ENCODE measurements around the gene ROR2. TPM values are rescaled to one million over a fixed set of nuclear protein-coding genes. Genes with fewer than 3 reads are reported as not detected.

The ROR2 gene
- total and polyA plus RNA-seq, 2 of the 8 experiments (the other 6 are each of a cell fraction or from before 2014, with no cell fraction given): 2.7 to 4.3 TPM

- no peak overlapping the region for H3K23ac ChIP-seq (ENCODE audit: insufficient read length)
- no peak overlapping the region for H4K91ac ChIP-seq (replicated peaks; ENCODE audit: insufficient read length, low read length)
- WGBS, 2 experiments (ENCODE audit: extremely low coverage in 1 of 2, insufficient coverage in 1 of 2, insufficient read length in 1 of 2, insufficient replicate concordance in 2 of 2, low coverage in 1 of 2, low lambda C conversion rate in 2 of 2, missing lambda C conversion rate in 1 of 2): 76% methylated on average over 17 of the region's 17 CpGs; no CpG with 5 or more reads in 1 of the 2 experiments
- H3K4me1 ChIP-seq (replicated peaks in 1 of 4; ENCODE audit: control insufficient read depth in 3 of 4, insufficient read depth in 4 of 4, low read length in 3 of 4): peaks cover 0 to 14% (median 8%) of the 10 kb centered on the region in 4 experiments
- ChIA-PET CTCF (ENCODE audit: partially characterized antibody) (interaction anchor here (1.4 kb wide), 1 partner anchor 9 kb away, joined by 3 read pairs; no protein-coding TSS in a partner anchor), POLR2A (ENCODE audit: partially characterized antibody) (no interaction called here)
- 0 out of 2 replicates have a peak, but pooled peaks cover 2% of the 10 kb centered on the region for H3K23me2 ChIP-seq (ENCODE audit: low read depth, low read length)
- H3K14ac ChIP-seq (ENCODE audit: insufficient read length): no peak overlapping the region
- H4K8ac ChIP-seq (ENCODE audit: extremely low read depth, insufficient read depth, low read length): no peak overlapping the region
- H3K4me3 ChIP-seq (ENCODE audit: extremely low read depth in 1 of 4, insufficient read depth in 2 of 4, low read depth in 3 of 4, low read length in 4 of 4): no peak overlapping the region
- 0 out of 4 replicates have a peak overlapping the region, but pooled peaks of 1 of the 2 experiments have one; percentile 11 for H3K4me2 ChIP-seq (ENCODE audit: insufficient read depth in 1 of 2, low read depth in 2 of 2, low read length in 2 of 2)
- H2AK5ac ChIP-seq (ENCODE audit: low read depth, low read length): peak overlapping the region; percentile 53; the same call in 1 of the 2 replicates
- peaks cover 0 to 2% (median 0%) of the 10 kb centered on the region in 4 experiments; a peak in 3 of 7 replicates for H3K27me3 ChIP-seq (replicated peaks in 1 of 4; ENCODE audit: control insufficient read depth in 3 of 4, extremely low read depth in 1 of 4, insufficient read depth in 3 of 4, low read length in 3 of 4)
- H3K56ac ChIP-seq (replicated peaks; ENCODE audit: insufficient read length, low read depth, low read length): no peak overlapping the region
- H2BK120ac ChIP-seq (replicated peaks; ENCODE audit: low read depth, low read length): no peak overlapping the region
- H2BK20ac ChIP-seq (ENCODE audit: low read length): no peak overlapping the region
- H2AFZ ChIP-seq (ENCODE audit: low read length): no peak overlapping the region
- H3K18ac ChIP-seq (ENCODE audit: extremely low read depth, low read length): no peak overlapping the region
- no peak overlapping the region for H4K5ac ChIP-seq (ENCODE audit: insufficient read length, low read depth, low read length)
- no peak for FAIRE-seq
- H3K27ac ChIP-seq (ENCODE audit: low read depth, low read length): no peak overlapping the region
- no peaks in the 10 kb centered on the region; the same call in 1 of the 2 replicates for H3K79me1 ChIP-seq (ENCODE audit: low read depth, low read length)
- H3K36me3 ChIP-seq (ENCODE audit: control insufficient read depth in 2 of 4, insufficient read depth in 4 of 4, low read length in 3 of 4): no peaks in the 10 kb centered on the region
- DNase-seq (ENCODE audit: low read depth in 1 of 2, low spot score in 2 of 2): no peak
- H2BK5ac ChIP-seq (ENCODE audit: low read depth, low read length): peak overlapping the region; percentile 62; the same call in 1 of the 2 replicates
- H3K9ac ChIP-seq (replicated peaks in 1 of 4; ENCODE audit: extremely low read depth in 1 of 4, low read depth in 3 of 4, low read length in 3 of 4): peak overlapping the region in 1 of 4 experiments; percentile 48; a peak in 1 of 7 replicates
- TF ChIP-seq E2F6 (IDR thresholded peaks at IDR 0.05) (peak; percentile 75), ATF2 (IDR thresholded peaks at IDR 0.05; ENCODE audit: low read length) (no peak), TAF1 (IDR thresholded peaks at IDR 0.05; ENCODE audit: low read depth, low read length) (no peak), SP2 (IDR thresholded peaks at IDR 0.05; ENCODE audit: low read length) (no peak), CTBP2 (IDR thresholded peaks at IDR 0.05; ENCODE audit: borderline replicate concordance, insufficient read depth, insufficient read length, low read length) (no peak), YY1 (IDR thresholded peaks at IDR 0.05; ENCODE audit: low read depth, low read length) (no peak), MAX (IDR thresholded peaks at IDR 0.05) (peak; percentile 78; the same call in 1 of the 2 replicates)
- H2BK15ac ChIP-seq (ENCODE audit: low read length): 0 out of 2 replicates have a peak overlapping the region, but pooled peaks have one; percentile 40
- H3K4ac ChIP-seq (replicated peaks; ENCODE audit: insufficient read length, low read depth, low read length): no peak overlapping the region
- H3K79me2 ChIP-seq (ENCODE audit: control insufficient read depth in 1 of 2, insufficient read depth in 2 of 2, low read length in 2 of 2): no peaks in the 10 kb centered on the region
- no peaks in the 10 kb centered on the region for H3K9me3 ChIP-seq (ENCODE audit: insufficient read depth in 2 of 2, low read depth in 1 of 2, low read length in 1 of 2)
- H4K20me1 ChIP-seq (replicated peaks in 1 of 2; ENCODE audit: control insufficient read depth in 1 of 2, insufficient read depth in 2 of 2, low read length in 2 of 2): peaks cover 0 to 4% of the 10 kb centered on the region in 2 experiments
- H2BK12ac ChIP-seq (ENCODE audit: low read depth, low read length): peak overlapping the region; percentile 84; the same call in 1 of the 2 replicates
Measured at GRCh38 chr9:91898451-91899218, 51.4 kb downstream of the ROR2 start.

Measured in H1 (cell line).